DND-41 (cell line): Measurements from ENCODE around the gene SPNS3.

Experiments used
- CTCF ChIP-seq: IDR thresholded peaks from 2 replicates; pipeline ENCODE4 v1.5.1; 2012; ENCODE audit warnings: borderline replicate concordance, low read length, moderate library complexity, mild to moderate bottlenecking; ENCODE audit not compliant: poor library complexity, severe bottlenecking; ENCODE audit errors: extremely low read depth
- EZH2 ChIP-seq: IDR thresholded peaks from 3 replicates; pipeline ENCODE4 v1.6.1; 2012; ENCODE audit warnings: borderline replicate concordance, low read depth, mild to moderate bottlenecking, moderate library complexity, low read length, inconsistent platforms; ENCODE audit not compliant: severe bottlenecking

- TF ChIP-seq CTCF: no peak
- no peak for TF ChIP-seq EZH2
Measured at GRCh38 chr17:4426499-4427208, 7.1 kb upstream of the SPNS3 start.
